H9 (cell line): Measurements from ENCODE around the gene POMGNT2. TPM values are rescaled to one million over a fixed set of nuclear protein-coding genes. Genes with fewer than 3 reads are reported as not detected.

Source experiments
- DNase-seq: peaks from one replicate; pipeline ENCODE4 v3.0.0-alpha.2; 2017
- H2AFZ ChIP-seq: one replicate; pipeline ENCODE4 v1.6.1; 2013; ENCODE audit warnings: mild to moderate bottlenecking, low read length, control low read depth, moderate library complexity
- H2AK5ac ChIP-seq: 2 replicates; pipeline ENCODE4 v1.6.1; 2013; ENCODE audit warnings: low read length, control low read depth, mixed read lengths; ENCODE audit not compliant: insufficient read length
- H2BK120ac ChIP-seq: one replicate; pipeline ENCODE4 v1.6.1; 2013; ENCODE audit warnings: low read depth, mild to moderate bottlenecking, low read length, control low read depth, inconsistent platforms; ENCODE audit not compliant: poor library complexity, severe bottlenecking
- H2BK12ac ChIP-seq: 2 replicates; pipeline ENCODE4 v1.6.1; 2013; ENCODE audit warnings: low read length, control low read depth, mixed read lengths, low read depth; ENCODE audit not compliant: insufficient read length
- H2BK15ac ChIP-seq: 2 replicates; pipeline ENCODE4 v1.6.1; 2013; ENCODE audit warnings: low read depth, low read length, control low read depth
- H2BK20ac ChIP-seq: one replicate; pipeline ENCODE4 v1.6.1; 2013; ENCODE audit warnings: low read depth, mild to moderate bottlenecking, low read length, control low read depth, inconsistent platforms; ENCODE audit not compliant: poor library complexity, severe bottlenecking
- H2BK5ac ChIP-seq: 2 replicates; pipeline ENCODE4 v1.6.1; 2013; ENCODE audit warnings: low read length, control low read depth, mixed read lengths; ENCODE audit not compliant: insufficient read length
- H3K14ac ChIP-seq: 2 replicates; pipeline ENCODE4 v1.6.1; 2013; ENCODE audit warnings: low read length, control low read depth; ENCODE audit not compliant: insufficient read depth
- H3K18ac ChIP-seq: 2 replicates; pipeline ENCODE4 v1.6.1; 2013; ENCODE audit warnings: low read depth, mild to moderate bottlenecking, mixed read lengths, low read length, control low read depth; ENCODE audit not compliant: insufficient read length
- H3K23ac ChIP-seq: 2 replicates; pipeline ENCODE4 v1.6.1; 2013; ENCODE audit warnings: low read length, control low read depth, mixed read lengths, low read depth; ENCODE audit not compliant: insufficient read length
- H3K23me2 ChIP-seq: 2 replicates; pipeline ENCODE4 v1.6.1; 2013; ENCODE audit warnings: low read depth, mild to moderate bottlenecking, mixed read lengths, low read length, control low read depth; ENCODE audit not compliant: insufficient read length, poor library complexity, severe bottlenecking
- H3K27ac ChIP-seq: 2 replicates; pipeline ENCODE4 v1.5.1; 2013; ENCODE audit warnings: low read length, control low read depth, mixed read lengths, low read depth; ENCODE audit not compliant: insufficient read length
- H3K27me3 ChIP-seq: 2 replicates; pipeline ENCODE4 v1.6.1; 2013; ENCODE audit warnings: low read length, control low read depth, inconsistent platforms; ENCODE audit not compliant: insufficient read depth
- H3K4ac ChIP-seq: 2 replicates; pipeline ENCODE4 v1.6.1; 2013; ENCODE audit warnings: low read depth, mild to moderate bottlenecking, control low read depth, inconsistent platforms, low read length, moderate library complexity
- H3K4me1 ChIP-seq: 2 replicates; pipeline ENCODE4 v1.6.1; 2013; ENCODE audit warnings: low read length, control low read depth, inconsistent platforms; ENCODE audit not compliant: insufficient read depth
- H3K4me2 ChIP-seq: 2 replicates; pipeline ENCODE4 v1.6.1; 2013; ENCODE audit warnings: low read length, control low read depth, mixed read lengths; ENCODE audit not compliant: insufficient read length, insufficient read depth
- H3K56ac ChIP-seq: 2 replicates; pipeline ENCODE4 v1.6.1; 2013; ENCODE audit warnings: low read depth, mild to moderate bottlenecking, mixed read lengths, low read length, control low read depth; ENCODE audit not compliant: insufficient read length
- H3K79me1 ChIP-seq: 2 replicates; pipeline ENCODE4 v1.6.1; 2013; ENCODE audit warnings: low read depth, mild to moderate bottlenecking, moderate library complexity, low read length, control low read depth, inconsistent platforms; ENCODE audit not compliant: insufficient read depth, poor library complexity, severe bottlenecking
- H3K79me2 ChIP-seq: 2 replicates; pipeline ENCODE4 v1.6.1; 2013; ENCODE audit warnings: low read length, control low read depth, inconsistent platforms; ENCODE audit not compliant: insufficient read depth
- H3K9ac ChIP-seq: 2 replicates; pipeline ENCODE4 v1.6.1; 2013; ENCODE audit warnings: low read length, control low read depth, mixed read lengths; ENCODE audit not compliant: insufficient read length; ENCODE audit errors: extremely low read depth
- H3K9me3 ChIP-seq: one replicate; pipeline ENCODE4 v1.6.1; 2013; ENCODE audit warnings: low read depth, low read length, inconsistent platforms; ENCODE audit not compliant: control insufficient read depth
- H3T11ph ChIP-seq: one replicate; pipeline ENCODE4 v1.6.1; 2013; ENCODE audit warnings: mild to moderate bottlenecking, low read length, control low read depth, inconsistent platforms
- H4K20me1 ChIP-seq: one replicate; pipeline ENCODE4 v1.6.1; 2013; ENCODE audit not compliant: control insufficient read depth, insufficient read length, insufficient read depth
- H4K5ac ChIP-seq: 2 replicates; pipeline ENCODE4 v1.6.1; 2013; ENCODE audit warnings: low read depth, mild to moderate bottlenecking, mixed read lengths, low read length, control low read depth; ENCODE audit not compliant: insufficient read length
- H4K8ac ChIP-seq: replicated peaks from 2 replicates; pipeline ENCODE4 v1.6.1; 2013; ENCODE audit warnings: low read length, control low read depth, mixed read lengths, low read depth; ENCODE audit not compliant: insufficient read length
- H4K91ac ChIP-seq: 2 replicates; pipeline ENCODE4 v1.6.1; 2013; ENCODE audit warnings: low read depth, mild to moderate bottlenecking, moderate library complexity, mixed read lengths, low read length, control low read depth; ENCODE audit not compliant: insufficient read length
- H3K27ac Mint-ChIP-seq, 3 experiments: 2 replicates in 2 of 3; 3 replicates in 1 of 3; pipeline ENCODE4 v1.8.0; 2020 to 2021; ENCODE audit warnings: mixed read lengths in 3 of 3, mild to moderate bottlenecking in 1 of 3, moderate library complexity in 1 of 3
- H3K27me3 Mint-ChIP-seq: 2 replicates; pipeline ENCODE4 v1.8.0; 2021; ENCODE audit warnings: low read depth, mild to moderate bottlenecking, moderate library complexity, mixed read lengths
- H3K36me3 Mint-ChIP-seq, 3 experiments: 2 replicates in 2 of 3; 3 replicates in 1 of 3; pipeline ENCODE4 v1.8.0; 2020 to 2021; ENCODE audit warnings: low read depth in 3 of 3, mixed read lengths in 3 of 3; ENCODE audit not compliant: insufficient read depth in 1 of 3
- H3K4me1 Mint-ChIP-seq, 2 experiments: 2 replicates each; pipeline ENCODE4 v1.8.0; 2020; ENCODE audit warnings: mixed read lengths in 2 of 2
- H3K4me3 Mint-ChIP-seq, 2 experiments: 2 replicates in 1 of 2; 3 replicates in 1 of 2; pipeline ENCODE4 v1.8.0; 2020 to 2021; ENCODE audit warnings: mild to moderate bottlenecking in 2 of 2, mixed read lengths in 2 of 2, moderate library complexity in 1 of 2
- H3K9me3 Mint-ChIP-seq, 2 experiments: 2 replicates in 1 of 2; 3 replicates in 1 of 2; pipeline ENCODE4 v1.8.0; 2020; ENCODE audit warnings: mild to moderate bottlenecking in 2 of 2, mixed read lengths in 2 of 2, moderate library complexity in 1 of 2
- total RNA-seq: library from RNA; stranded (reverse); gene quantifications from 2 replicates; pipeline ENCODE4 v1.2.1, GENCODE V29; 2021
- TF ChIP-seq, protein P1 (sequence below): fragments of 200-600 bp; sonication (generic); conservative IDR thresholded peaks from 3 replicates; pipeline ENCODE4 v1.8.0; 2021; ENCODE audit warnings: antibody characterized with exemption, mild to moderate bottlenecking

The POMGNT2 gene
- total RNA-seq, 1 experiment from 2014 or later: 14.0 TPM

DNA sequence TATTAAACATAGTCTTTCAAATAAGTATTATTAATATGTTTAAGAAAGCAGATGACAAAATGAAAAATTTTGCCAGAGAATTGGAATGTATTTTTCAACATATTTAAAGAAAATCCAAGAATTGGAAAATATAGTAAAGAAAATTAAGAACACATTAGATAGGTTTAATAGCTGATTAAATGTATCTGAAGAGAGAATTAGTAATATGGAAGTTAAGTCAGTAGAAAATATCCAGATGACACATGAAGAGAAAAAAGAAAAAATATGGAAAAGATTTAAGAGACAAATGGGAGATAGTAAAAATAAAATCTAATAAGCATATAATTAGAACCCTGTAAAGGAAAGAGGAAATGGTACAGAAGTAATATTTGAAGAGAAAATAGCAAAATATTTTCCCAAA lies 18.0 kb upstream of the POMGNT2 start:
- Histone ChIP-seq H3K27me3 (no peaks in the 10 kb centered on the region), H3K4ac (no peak overlapping the region), H3K23ac (no peak overlapping the region), H3K79me1 (no peaks in the 10 kb centered on the region), H4K20me1 (no peaks in the 10 kb centered on the region), H3T11ph (no peak overlapping the region), H3K23me2 (no peaks in the 10 kb centered on the region), H3K4me2 (no peak overlapping the region), H2BK120ac (no peak overlapping the region), H3K9me3 (no peaks in the 10 kb centered on the region), H2BK20ac (no peak overlapping the region), H2BK12ac (no peak overlapping the region), H3K18ac (no peak overlapping the region), H2AFZ (no peak overlapping the region), H4K5ac (no peak overlapping the region), H2AK5ac (no peak overlapping the region), H3K56ac (no peak overlapping the region), H4K8ac (no peak overlapping the region), H3K4me1 (no peaks in the 10 kb centered on the region), H2BK5ac (no peak overlapping the region), H3K27ac (no peak overlapping the region), H4K91ac (no peak overlapping the region), H3K14ac (no peak overlapping the region), H2BK15ac (no peak overlapping the region), H3K9ac (no peak overlapping the region), H3K79me2 (no peaks in the 10 kb centered on the region)
- Mint-ChIP-seq H3K27me3 (peaks cover 20% of the 10 kb centered on the region), H3K27ac (no peak overlapping the region), H3K36me3 (peaks cover 0 to 8% (median 0%) of the 10 kb centered on the region in 3 experiments; a peak in 2 of 7 replicates), H3K4me1 (no peaks in the 10 kb centered on the region), H3K4me3 (no peak overlapping the region), H3K9me3 (peaks cover 5 to 7% of the 10 kb centered on the region in 2 experiments)
- TF ChIP-seq, protein P1, sequence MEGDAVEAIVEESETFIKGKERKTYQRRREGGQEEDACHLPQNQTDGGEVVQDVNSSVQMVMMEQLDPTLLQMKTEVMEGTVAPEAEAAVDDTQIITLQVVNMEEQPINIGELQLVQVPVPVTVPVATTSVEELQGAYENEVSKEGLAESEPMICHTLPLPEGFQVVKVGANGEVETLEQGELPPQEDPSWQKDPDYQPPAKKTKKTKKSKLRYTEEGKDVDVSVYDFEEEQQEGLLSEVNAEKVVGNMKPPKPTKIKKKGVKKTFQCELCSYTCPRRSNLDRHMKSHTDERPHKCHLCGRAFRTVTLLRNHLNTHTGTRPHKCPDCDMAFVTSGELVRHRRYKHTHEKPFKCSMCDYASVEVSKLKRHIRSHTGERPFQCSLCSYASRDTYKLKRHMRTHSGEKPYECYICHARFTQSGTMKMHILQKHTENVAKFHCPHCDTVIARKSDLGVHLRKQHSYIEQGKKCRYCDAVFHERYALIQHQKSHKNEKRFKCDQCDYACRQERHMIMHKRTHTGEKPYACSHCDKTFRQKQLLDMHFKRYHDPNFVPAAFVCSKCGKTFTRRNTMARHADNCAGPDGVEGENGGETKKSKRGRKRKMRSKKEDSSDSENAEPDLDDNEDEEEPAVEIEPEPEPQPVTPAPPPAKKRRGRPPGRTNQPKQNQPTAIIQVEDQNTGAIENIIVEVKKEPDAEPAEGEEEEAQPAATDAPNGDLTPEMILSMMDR: no peak
- DNase-seq: no peak
